HL-60 (cell line): ENCODE data around the gene COL4A4.

Source experiments
- DNase-seq, 2 experiments: peaks; one replicate each; pipeline ENCODE4 v3.0.0-alpha.2; 2010 to 2020; ENCODE audit warnings: low read depth in 1 of 2, low spot score in 1 of 2
- H3K27ac ChIP-seq: fragments of 250-450 bp; sonication (Bioruptor Pico); replicated peaks from 2 replicates; pipeline ENCODE4 v1.5.1; 2020; ENCODE audit warnings: mild to moderate bottlenecking, moderate library complexity
- H3K27me3 ChIP-seq: fragments of 250-450 bp; sonication (Bioruptor Pico); 2 replicates; pipeline ENCODE4 v1.5.1; 2021; ENCODE audit warnings: mild to moderate bottlenecking, moderate library complexity; ENCODE audit not compliant: insufficient read depth, poor library complexity, severe bottlenecking
- H3K4me3 ChIP-seq: replicated peaks from 2 replicates; pipeline ENCODE4 v1.5.1; 2011; ENCODE audit warnings: mild to moderate bottlenecking, control low read depth, low read length; ENCODE audit not compliant: insufficient read depth
- CTCF ChIP-seq: IDR thresholded peaks from one replicate; pipeline ENCODE4 v1.5.1; 2011; ENCODE audit warnings: low read length, control low read depth, inconsistent platforms; ENCODE audit not compliant: insufficient read depth
- GABPA ChIP-seq: IDR thresholded peaks from 2 replicates; pipeline ENCODE4 v1.6.1; 2012; ENCODE audit warnings: low read depth
- POLR2AphosphoS5 ChIP-seq: IDR thresholded peaks from 2 replicates; pipeline ENCODE4 v1.6.1; 2012; ENCODE audit warnings: low read depth
- REST ChIP-seq: IDR thresholded peaks from 2 replicates; pipeline ENCODE4 v1.6.1; 2012; ENCODE audit warnings: low read depth; ENCODE audit not compliant: insufficient replicate concordance
- SPI1 ChIP-seq: IDR thresholded peaks from 2 replicates; pipeline ENCODE4 v1.6.1; 2012; ENCODE audit warnings: low read depth, mild to moderate bottlenecking, borderline replicate concordance

The COL4A4 gene

GRCh38 chr2:227143895-227144294 lies 20.1 kb downstream of the COL4A4 start:
- Histone ChIP-seq H3K27ac (no peak overlapping the region), H3K27me3 (no peaks in the 10 kb centered on the region), H3K4me3 (no peak overlapping the region)
- no peak for DNase-seq
- TF ChIP-seq REST: no peak
- no peak for TF ChIP-seq GABPA
- TF ChIP-seq CTCF: no peak
- TF ChIP-seq SPI1: no peak
- TF ChIP-seq POLR2AphosphoS5: no peak

GRCh38 chr2:227141301-227141700 lies 22.7 kb downstream of the COL4A4 start:
- no peak overlapping the region for H3K4me3 ChIP-seq
- no peak for TF ChIP-seq SPI1
- TF ChIP-seq POLR2AphosphoS5: no peak
- TF ChIP-seq REST: no peak
- TF ChIP-seq GABPA: no peak
- TF ChIP-seq CTCF: no peak
- no peak for DNase-seq
- H3K27ac ChIP-seq: no peak overlapping the region
- H3K27me3 ChIP-seq: no peaks in the 10 kb centered on the region

GRCh38 chr2:227134591-227134990 lies 29.4 kb downstream of the COL4A4 start:
- peaks cover 6% of the 10 kb centered on the region for H3K27me3 ChIP-seq
- H3K27ac ChIP-seq: no peak overlapping the region
- TF ChIP-seq CTCF (no peak), GABPA (no peak), POLR2AphosphoS5 (no peak), REST (no peak), SPI1 (no peak)
- no peak for DNase-seq
- H3K4me3 ChIP-seq: no peak overlapping the region
